ENCODE data around the gene SCARF1. TPM values are rescaled to one million over a fixed set of nuclear protein-coding genes. Genes with fewer than 3 reads are reported as not detected.
A peak's percentile ranks its signal among the peaks of the same experiment; 100 is the strongest.

SCARF1 gene
- total RNA-seq, 1 donor from 2014 or later = 3.3 TPM

- FAIRE-seq (no peak), DNase-seq (ENCODE audit: low spot score in 2 of 2) (no peak)
Observed at GRCh38 chr17:1605681-1606351, 39.7 kb downstream of the SCARF1 start.

GRCh38 chr17:1604831-1605528 lies 40.6 kb downstream of the SCARF1 start:
- DNase-seq (ENCODE audit: low spot score in 2 of 2) (no peak), FAIRE-seq (no peak)

- no peak for FAIRE-seq
- no peak for DNase-seq (ENCODE audit: low spot score in 2 of 2)
Observed at GRCh38 chr17:1601571-1601970, 44.0 kb downstream of the SCARF1 start.

- DNase-seq (ENCODE audit: low spot score in 2 of 2) = no peak
- no peak for FAIRE-seq
Observed at GRCh38 chr17:1598399-1599095, 47.0 kb downstream of the SCARF1 start.

- FAIRE-seq (no peak), DNase-seq (ENCODE audit: low spot score in 2 of 2) (no peak)
Observed at GRCh38 chr17:1597861-1598342, 47.6 kb downstream of the SCARF1 start.

- no peak for DNase-seq (ENCODE audit: low spot score in 2 of 2)
- FAIRE-seq = no peak
Observed at GRCh38 chr17:1593630-1593931, 52.0 kb downstream of the SCARF1 start.

GRCh38 chr17:1592751-1593629 lies 52.5 kb downstream of the SCARF1 start:
- no peak for FAIRE-seq
- DNase-seq (ENCODE audit: low spot score in 2 of 2) = no peak

GRCh38 chr17:1591474-1592090 lies 54.0 kb downstream of the SCARF1 start:
- no peak for FAIRE-seq

GRCh38 chr17:1590747-1591473 lies 54.6 kb downstream of the SCARF1 start:
- no peak for DNase-seq (ENCODE audit: low spot score in 2 of 2)
- no peak for FAIRE-seq

More at GRCh38 chr17:1591474-1592090, 54.0 kb downstream of the SCARF1 start:
- no peak for DNase-seq (ENCODE audit: low spot score in 2 of 2)

- DNase-seq (ENCODE audit: low spot score in 2 of 2) (peak in 1 of 2 donors; percentile 70), FAIRE-seq (no peak)
Observed at GRCh38 chr17:1590029-1590746, 55.3 kb downstream of the SCARF1 start.

GRCh38 chr17:1588821-1589585 lies 56.5 kb downstream of the SCARF1 start:
- no peak for DNase-seq (ENCODE audit: low spot score in 2 of 2)
- no peak for FAIRE-seq

GRCh38 chr17:1584167-1584566 lies 61.4 kb downstream of the SCARF1 start:
- DNase-seq (ENCODE audit: low spot score in 2 of 2) = no peak
- no peak for FAIRE-seq

Small RNAs within 50 kb of the gene (small RNA-seq; reads per million reads assigned to genes)
- not detected for gene RN7SL105P

Other genes with a start within 250 kb of the SCARF1 start
- gene YWHAE, start 245.5 kb downstream of the SCARF1 start, total RNA-seq = 597 TPM
- gene CRK, start 189.5 kb downstream of the SCARF1 start, total RNA-seq = 164 TPM
- gene MYO1C, start 153.0 kb downstream of the SCARF1 start, total RNA-seq = 9.0 TPM
- 28.5 TPM for gene INPP5K, start 129.1 kb downstream of the SCARF1 start, total RNA-seq
- gene PITPNA, start 82.9 kb downstream of the SCARF1 start, total RNA-seq = 18.8 TPM
- 15.5 TPM for gene SLC43A2, start 16.9 kb downstream of the SCARF1 start, total RNA-seq
- 2.9 TPM for gene RILP, start 4.1 kb upstream of the SCARF1 start, total RNA-seq
- gene PRPF8, start 39.1 kb upstream of the SCARF1 start, total RNA-seq = 75.0 TPM
- 0.41 TPM for gene TLCD2, start 64.6 kb upstream of the SCARF1 start, total RNA-seq
- 10.2 TPM for gene WDR81, start 79.0 kb upstream of the SCARF1 start, total RNA-seq
- gene SERPINF2, start 97.1 kb upstream of the SCARF1 start, total RNA-seq = not detected
- 9.0 TPM for gene SERPINF1, start 116.3 kb upstream of the SCARF1 start, total RNA-seq
- 8.6 TPM for gene SMYD4, start 184.2 kb upstream of the SCARF1 start, total RNA-seq
- gene RPA1, start 184.3 kb upstream of the SCARF1 start, total RNA-seq = 19.2 TPM

Data from frontal cortex (tissue), 4 donors.